ENCODE measurements around the gene FBLN2. TPM values are rescaled to one million over a fixed set of nuclear protein-coding genes. Genes with fewer than 3 reads are reported as not detected.

The FBLN2 gene
- total and polyA plus RNA-seq, 10 of the 15 experiments (the other 5 are each of a cell fraction or from before 2014, with no cell fraction given) = 0.03 to 0.41 (median 0.12) TPM; not detected in 2

- in situ Hi-C loops (cut with MboI) = no loop called here
- H3K9me3 ChIP-seq (replicated peaks; ENCODE audit: control insufficient read depth, insufficient read depth, low read length) = no peaks in the 10 kb centered on the region
- TF ChIP-seq USF1 (IDR thresholded peaks at IDR 0.05; ENCODE audit: borderline replicate concordance, extremely low read length, insufficient read depth, low read depth, low read length) = no peak
- TF ChIP-seq STAT1 (conservative IDR thresholded peaks at IDR 0.05) = no peak
- no peak for TF ChIP-seq TARDBP (IDR thresholded peaks at IDR 0.05; ENCODE audit: borderline replicate concordance)
- TF ChIP-seq, protein P1, sequence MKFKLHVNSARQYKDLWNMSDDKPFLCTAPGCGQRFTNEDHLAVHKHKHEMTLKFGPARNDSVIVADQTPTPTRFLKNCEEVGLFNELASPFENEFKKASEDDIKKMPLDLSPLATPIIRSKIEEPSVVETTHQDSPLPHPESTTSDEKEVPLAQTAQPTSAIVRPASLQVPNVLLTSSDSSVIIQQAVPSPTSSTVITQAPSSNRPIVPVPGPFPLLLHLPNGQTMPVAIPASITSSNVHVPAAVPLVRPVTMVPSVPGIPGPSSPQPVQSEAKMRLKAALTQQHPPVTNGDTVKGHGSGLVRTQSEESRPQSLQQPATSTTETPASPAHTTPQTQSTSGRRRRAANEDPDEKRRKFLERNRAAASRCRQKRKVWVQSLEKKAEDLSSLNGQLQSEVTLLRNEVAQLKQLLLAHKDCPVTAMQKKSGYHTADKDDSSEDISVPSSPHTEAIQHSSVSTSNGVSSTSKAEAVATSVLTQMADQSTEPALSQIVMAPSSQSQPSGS (IDR thresholded peaks at IDR 0.05; ENCODE audit: low read length) = no peak
- no peak for TF ChIP-seq SMAD5 (IDR thresholded peaks at IDR 0.05; ENCODE audit: low read depth)
- TF ChIP-seq SIN3A (IDR thresholded peaks at IDR 0.05; ENCODE audit: low read depth, low read length) = no peak
- TF ChIP-seq BCLAF1 (IDR thresholded peaks at IDR 0.05) = no peak
- no peak for TF ChIP-seq HDAC2 (IDR thresholded peaks at IDR 0.05)
- TF ChIP-seq, protein P2, sequence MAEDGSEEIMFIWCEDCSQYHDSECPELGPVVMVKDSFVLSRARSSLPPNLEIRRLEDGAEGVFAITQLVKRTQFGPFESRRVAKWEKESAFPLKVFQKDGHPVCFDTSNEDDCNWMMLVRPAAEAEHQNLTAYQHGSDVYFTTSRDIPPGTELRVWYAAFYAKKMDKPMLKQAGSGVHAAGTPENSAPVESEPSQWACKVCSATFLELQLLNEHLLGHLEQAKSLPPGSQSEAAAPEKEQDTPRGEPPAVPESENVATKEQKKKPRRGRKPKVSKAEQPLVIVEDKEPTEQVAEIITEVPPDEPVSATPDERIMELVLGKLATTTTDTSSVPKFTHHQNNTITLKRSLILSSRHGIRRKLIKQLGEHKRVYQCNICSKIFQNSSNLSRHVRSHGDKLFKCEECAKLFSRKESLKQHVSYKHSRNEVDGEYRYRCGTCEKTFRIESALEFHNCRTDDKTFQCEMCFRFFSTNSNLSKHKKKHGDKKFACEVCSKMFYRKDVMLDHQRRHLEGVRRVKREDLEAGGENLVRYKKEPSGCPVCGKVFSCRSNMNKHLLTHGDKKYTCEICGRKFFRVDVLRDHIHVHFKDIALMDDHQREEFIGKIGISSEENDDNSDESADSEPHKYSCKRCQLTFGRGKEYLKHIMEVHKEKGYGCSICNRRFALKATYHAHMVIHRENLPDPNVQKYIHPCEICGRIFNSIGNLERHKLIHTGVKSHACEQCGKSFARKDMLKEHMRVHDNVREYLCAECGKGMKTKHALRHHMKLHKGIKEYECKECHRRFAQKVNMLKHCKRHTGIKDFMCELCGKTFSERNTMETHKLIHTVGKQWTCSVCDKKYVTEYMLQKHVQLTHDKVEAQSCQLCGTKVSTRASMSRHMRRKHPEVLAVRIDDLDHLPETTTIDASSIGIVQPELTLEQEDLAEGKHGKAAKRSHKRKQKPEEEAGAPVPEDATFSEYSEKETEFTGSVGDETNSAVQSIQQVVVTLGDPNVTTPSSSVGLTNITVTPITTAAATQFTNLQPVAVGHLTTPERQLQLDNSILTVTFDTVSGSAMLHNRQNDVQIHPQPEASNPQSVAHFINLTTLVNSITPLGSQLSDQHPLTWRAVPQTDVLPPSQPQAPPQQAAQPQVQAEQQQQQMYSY (CRISPR knock-in tag; IDR thresholded peaks at IDR 0.05) = no peak
- TF ChIP-seq, protein P3, sequence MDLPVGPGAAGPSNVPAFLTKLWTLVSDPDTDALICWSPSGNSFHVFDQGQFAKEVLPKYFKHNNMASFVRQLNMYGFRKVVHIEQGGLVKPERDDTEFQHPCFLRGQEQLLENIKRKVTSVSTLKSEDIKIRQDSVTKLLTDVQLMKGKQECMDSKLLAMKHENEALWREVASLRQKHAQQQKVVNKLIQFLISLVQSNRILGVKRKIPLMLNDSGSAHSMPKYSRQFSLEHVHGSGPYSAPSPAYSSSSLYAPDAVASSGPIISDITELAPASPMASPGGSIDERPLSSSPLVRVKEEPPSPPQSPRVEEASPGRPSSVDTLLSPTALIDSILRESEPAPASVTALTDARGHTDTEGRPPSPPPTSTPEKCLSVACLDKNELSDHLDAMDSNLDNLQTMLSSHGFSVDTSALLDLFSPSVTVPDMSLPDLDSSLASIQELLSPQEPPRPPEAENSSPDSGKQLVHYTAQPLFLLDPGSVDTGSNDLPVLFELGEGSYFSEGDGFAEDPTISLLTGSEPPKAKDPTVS (IDR thresholded peaks at IDR 0.05; ENCODE audit: low read depth, low read length) = no peak
- TF ChIP-seq, protein P4, sequence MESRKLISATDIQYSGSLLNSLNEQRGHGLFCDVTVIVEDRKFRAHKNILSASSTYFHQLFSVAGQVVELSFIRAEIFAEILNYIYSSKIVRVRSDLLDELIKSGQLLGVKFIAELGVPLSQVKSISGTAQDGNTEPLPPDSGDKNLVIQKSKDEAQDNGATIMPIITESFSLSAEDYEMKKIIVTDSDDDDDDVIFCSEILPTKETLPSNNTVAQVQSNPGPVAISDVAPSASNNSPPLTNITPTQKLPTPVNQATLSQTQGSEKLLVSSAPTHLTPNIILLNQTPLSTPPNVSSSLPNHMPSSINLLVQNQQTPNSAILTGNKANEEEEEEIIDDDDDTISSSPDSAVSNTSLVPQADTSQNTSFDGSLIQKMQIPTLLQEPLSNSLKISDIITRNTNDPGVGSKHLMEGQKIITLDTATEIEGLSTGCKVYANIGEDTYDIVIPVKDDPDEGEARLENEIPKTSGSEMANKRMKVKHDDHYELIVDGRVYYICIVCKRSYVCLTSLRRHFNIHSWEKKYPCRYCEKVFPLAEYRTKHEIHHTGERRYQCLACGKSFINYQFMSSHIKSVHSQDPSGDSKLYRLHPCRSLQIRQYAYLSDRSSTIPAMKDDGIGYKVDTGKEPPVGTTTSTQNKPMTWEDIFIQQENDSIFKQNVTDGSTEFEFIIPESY (IDR thresholded peaks at IDR 0.05) = no peak
Observed at GRCh38 chr3:13518516-13518953, 30.4 kb upstream of the FBLN2 start.

More at GRCh38 chr3:13518516-13518953, 30.4 kb upstream of the FBLN2 start:
- FAIRE-seq (no peak), DNase-seq (ENCODE audit: low read depth, low spot score) (no peak), ATAC-seq (no peak)
- H3K4me2 ChIP-seq (ENCODE audit: control insufficient read depth, insufficient read depth) = no peak overlapping the region
- ChIA-PET SMC1A (ENCODE audit: uncharacterized antibody, unreplicated experiment) (no interaction called here), CTCF (interaction anchor here (2.5 kb wide), 1 partner anchor 130 kb away, joined by 5 read pairs; no protein-coding TSS in a partner anchor), RAD21 (ENCODE audit: unreplicated experiment) (no interaction called here), POLR2A (no interaction called here)
- 35% methylated on average over 15 of the region's 15 CpGs for WGBS (ENCODE audit: insufficient coverage, insufficient replicate concordance, low lambda C conversion rate, missing lambda C conversion rate)
- H3K4me1 ChIP-seq (ENCODE audit: control insufficient read depth, insufficient read depth, low read length) = no peaks in the 10 kb centered on the region
- intact Hi-C loops (cut with micrococcal nuclease; ENCODE audit: unreplicated experiment) = no loop called here
- H3K4me3 ChIP-seq = no peak overlapping the region
- H3K36me3 ChIP-seq (ENCODE audit: control insufficient read depth in 2 of 2, insufficient read depth in 2 of 2, low read length in 1 of 2) = no peaks in the 10 kb centered on the region
- no peaks in the 10 kb centered on the region for H3K79me2 ChIP-seq (ENCODE audit: control insufficient read depth, insufficient read depth, low read length)
- no peak overlapping the region for H2AFZ ChIP-seq (ENCODE audit: control insufficient read depth, low read depth, low read length)
- no TSS peak for BruUV-seq (replicated peaks)
- H3K9ac ChIP-seq (ENCODE audit: control insufficient read depth, insufficient read depth, low read length) = no peak overlapping the region
- no peaks in the 10 kb centered on the region for H4K20me1 ChIP-seq (ENCODE audit: control insufficient read depth, insufficient read depth)
- no peak overlapping the region for H3K27ac ChIP-seq (ENCODE audit: control insufficient read depth, insufficient read depth)
- H3K27me3 ChIP-seq (replicated peaks in 1 of 2; ENCODE audit: control insufficient read depth in 2 of 2, insufficient read depth in 2 of 2, low read length in 1 of 2) = no peaks in the 10 kb centered on the region; a peak in 1 of 4 replicates

Measured in GM12878 (cell line).